GM12801 (cell line): ENCODE measurements around the gene SART3.
A peak's percentile ranks its signal among the peaks of the same experiment; 100 is the strongest.

Experiments
- TF ChIP-seq, protein P1 (sequence below): IDR thresholded peaks from one replicate; pipeline ENCODE4 v1.5.1; 2011; ENCODE audit warnings: control low read depth; ENCODE audit not compliant: insufficient read length; ENCODE audit errors: extremely low read depth

The SART3 gene

DNA sequence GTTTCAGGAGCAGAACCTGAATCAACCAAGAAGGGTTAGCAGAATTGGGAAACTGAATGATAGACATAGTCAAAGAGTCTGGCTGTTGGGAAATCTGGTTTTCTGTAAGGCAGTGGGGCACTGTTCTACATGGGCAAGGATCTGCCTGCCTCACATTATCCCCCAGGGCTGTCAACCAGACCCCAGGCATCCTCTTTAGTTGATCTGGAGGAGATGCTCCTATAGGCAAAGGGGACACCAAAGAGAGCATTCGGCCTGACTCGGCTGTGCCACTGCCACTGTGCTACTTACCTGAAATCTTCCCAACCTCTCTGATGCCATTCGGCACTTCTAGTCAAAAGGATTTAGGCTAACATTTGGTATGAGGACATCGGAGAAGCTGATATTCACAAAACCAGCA, 5.5 kb upstream of the SART3 start:
- TF ChIP-seq, protein P1, sequence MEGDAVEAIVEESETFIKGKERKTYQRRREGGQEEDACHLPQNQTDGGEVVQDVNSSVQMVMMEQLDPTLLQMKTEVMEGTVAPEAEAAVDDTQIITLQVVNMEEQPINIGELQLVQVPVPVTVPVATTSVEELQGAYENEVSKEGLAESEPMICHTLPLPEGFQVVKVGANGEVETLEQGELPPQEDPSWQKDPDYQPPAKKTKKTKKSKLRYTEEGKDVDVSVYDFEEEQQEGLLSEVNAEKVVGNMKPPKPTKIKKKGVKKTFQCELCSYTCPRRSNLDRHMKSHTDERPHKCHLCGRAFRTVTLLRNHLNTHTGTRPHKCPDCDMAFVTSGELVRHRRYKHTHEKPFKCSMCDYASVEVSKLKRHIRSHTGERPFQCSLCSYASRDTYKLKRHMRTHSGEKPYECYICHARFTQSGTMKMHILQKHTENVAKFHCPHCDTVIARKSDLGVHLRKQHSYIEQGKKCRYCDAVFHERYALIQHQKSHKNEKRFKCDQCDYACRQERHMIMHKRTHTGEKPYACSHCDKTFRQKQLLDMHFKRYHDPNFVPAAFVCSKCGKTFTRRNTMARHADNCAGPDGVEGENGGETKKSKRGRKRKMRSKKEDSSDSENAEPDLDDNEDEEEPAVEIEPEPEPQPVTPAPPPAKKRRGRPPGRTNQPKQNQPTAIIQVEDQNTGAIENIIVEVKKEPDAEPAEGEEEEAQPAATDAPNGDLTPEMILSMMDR: no peak

DNA sequence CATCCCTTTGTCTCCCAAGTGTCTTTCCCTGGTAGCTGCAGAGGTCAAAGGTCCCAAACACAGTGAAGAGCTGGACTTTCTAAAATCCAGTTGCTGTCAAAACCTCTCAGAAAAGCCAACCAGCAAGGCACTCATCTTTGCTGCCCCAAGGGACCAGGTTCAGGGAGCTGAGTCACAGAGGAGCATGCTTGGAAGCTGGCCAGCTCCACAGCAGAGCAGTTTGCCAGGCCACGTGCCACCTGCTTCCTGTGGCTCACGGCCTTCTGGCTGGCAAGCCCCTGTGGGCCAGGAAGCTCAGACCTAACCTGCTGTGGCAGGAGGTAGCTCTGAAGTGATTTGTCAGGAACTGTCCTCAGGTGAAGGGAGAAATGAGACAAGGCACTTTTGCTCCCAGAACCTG, 5.0 kb upstream of the SART3 start:
- TF ChIP-seq, protein P1: no peak

DNA sequence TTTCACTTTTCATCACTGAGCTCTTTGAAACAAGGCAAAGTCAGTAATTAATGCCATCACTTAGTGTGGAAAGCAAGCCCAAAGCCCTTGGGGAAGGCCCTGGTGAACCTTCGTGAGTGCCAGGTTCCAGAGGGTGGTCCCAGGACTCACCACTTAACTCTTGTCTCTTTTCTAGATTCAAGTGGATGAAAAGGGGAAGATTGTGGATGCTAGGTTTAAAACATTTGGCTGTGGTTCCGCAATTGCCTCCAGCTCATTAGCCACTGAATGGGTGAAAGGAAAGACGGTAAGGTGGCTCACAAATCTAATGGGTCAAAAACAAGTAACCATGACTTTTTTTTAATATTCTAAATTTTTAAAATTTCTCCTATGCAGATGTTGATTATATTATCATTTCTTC, 4.2 kb upstream of the SART3 start:
- TF ChIP-seq, protein P1: no peak

DNA sequence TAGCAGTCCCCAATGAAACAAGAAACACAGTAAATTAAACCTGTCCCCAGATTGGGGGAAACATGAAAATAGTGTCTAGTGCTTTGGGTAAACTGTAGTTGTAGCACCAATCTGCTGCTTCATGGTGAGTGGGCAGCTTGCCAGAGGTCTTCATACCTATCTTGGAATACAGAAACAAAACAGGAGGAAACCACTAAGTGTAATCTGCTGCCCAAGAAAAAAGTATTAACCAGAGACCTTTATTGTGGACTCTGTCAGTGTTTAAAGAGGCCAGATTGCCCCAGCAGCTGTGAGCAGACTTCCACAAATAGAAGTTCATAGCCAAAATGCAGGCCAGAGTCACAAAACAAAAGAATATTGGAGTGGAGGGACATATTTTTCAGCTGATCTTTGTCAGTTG, 3.8 kb upstream of the SART3 start:
- TF ChIP-seq, protein P1: no peak

DNA sequence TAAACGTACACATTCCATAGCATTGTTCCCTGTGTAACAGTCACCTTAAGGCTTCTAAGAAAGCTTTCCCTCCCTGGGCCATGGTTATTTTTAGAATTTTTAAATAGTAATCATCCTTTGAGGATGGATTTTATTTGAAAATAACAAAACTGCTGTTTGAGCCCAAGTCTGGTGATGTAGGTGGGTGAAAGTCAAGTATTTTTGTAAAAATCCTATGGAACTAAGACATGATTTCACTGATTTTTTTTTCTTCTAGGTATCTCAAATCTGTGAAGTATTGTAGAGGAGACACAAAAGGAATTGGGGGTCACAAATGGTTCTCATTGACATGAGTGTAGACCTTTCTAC, 2.8 kb upstream of the SART3 start:
- TF ChIP-seq, protein P1: no peak

DNA sequence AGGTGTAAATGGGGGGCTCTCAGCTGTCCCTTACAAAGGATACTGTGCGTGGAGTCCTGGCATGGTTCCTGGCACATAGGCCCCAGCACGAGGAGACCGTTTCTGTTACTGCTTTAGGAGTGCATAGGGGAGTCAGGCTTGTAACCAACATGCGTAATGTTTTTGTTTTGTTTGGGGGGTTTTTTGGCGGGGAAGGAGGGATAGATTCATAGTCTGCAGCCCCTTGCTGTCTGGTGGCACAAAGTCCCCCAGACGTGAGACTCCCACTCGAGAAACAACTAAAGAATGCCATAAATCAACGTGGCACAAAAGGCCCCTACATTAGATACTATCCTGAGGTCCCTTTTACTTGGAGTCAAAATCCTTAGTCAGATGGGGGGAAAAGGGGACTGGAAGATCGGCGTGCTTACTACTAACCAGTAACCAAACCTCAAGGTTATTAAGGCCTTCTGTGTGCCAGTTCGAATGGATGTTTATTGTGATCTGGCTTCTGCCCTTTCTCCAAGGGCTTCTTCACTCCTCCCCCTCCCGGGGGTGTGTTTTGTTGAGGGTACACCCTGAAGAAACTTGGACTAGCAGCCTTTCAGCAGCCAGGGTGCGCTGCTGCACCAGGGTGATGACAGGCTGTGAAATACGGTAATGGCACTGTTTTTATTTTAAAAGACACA, 2.3 kb upstream of the SART3 start:
- TF ChIP-seq, protein P1: peak; percentile 92

DNA sequence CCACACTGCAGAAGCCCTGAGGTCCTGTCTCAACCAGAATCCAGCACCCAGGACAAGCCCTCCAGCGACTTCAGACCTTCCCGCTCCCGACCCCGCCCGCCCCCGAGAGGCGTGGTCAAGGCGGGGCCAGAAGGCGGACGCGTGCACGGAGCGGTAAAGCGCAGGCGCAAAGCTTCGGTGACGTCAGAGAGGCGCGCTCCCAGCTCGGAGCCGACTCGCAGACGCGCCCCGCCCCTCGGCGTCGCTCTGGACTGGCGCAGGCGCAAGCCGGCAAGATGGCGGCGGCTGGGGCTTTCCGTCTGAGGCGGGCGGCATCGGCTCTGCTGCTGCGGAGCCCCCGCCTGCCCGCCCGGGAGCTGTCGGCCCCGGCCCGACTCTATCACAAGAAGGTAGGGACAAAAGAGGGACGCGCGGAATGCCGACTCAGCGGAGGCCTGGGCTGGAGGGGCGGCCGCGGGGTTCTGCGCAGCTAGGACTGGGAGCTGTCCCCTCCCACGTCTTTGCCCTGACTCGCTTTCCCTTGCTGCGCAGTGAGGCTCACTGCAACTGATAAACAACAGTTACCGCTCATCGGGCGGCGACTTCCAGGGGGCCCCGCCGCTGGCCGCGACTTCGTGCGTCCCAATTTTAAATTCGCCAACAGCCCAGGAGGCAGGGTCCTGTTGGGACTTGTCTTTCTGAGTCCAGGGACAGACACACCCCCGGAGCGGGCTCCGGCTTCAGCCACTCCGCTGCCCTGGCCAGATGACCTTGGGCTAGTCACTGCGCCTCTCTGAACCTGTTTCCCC, 1.6 kb upstream of the SART3 start, which contains the start of gene ISCU:
ISCU (plus strand) TSS at position 249 of the 788 bp plus-strand sequence; CDS start at position 276, 27 bp downstream.
- TF ChIP-seq, protein P1: no peak
